ENCODE data around the gene RBMS3. TPM values are rescaled to one million over a fixed set of nuclear protein-coding genes. Genes with fewer than 3 reads are reported as not detected.

Gene RBMS3
- total and polyA plus RNA-seq, 2 of the 8 experiments (the other 6 are each of a cell fraction or from before 2014, with no cell fraction given): 3.7 to 6.9 TPM

DNA sequence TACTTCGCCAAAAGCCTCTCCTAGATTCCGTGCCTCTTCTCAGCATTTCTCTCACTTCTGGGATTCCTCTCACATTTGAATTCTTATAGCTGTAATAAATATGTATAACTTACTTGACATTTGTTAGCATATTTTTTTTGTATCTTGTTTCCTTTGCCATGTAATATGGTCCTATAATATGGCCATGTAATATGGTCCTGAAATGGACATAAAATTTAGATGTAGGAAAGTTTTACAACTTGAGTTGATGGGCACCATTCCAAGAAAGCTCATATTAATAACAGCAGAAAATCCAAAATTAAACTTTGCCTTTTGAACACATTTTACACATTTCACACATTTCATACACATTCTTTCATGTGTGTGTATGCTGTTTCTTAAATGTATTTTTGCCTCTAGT, 480.6 kb downstream of the RBMS3 start:
- POLR2A ChIA-PET (ENCODE audit: partially characterized antibody): no interaction called here
- Histone ChIP-seq H3K9me3 (ENCODE audit: insufficient read depth in 2 of 2, low read depth in 1 of 2, low read length in 1 of 2) (no peaks in the 10 kb centered on the region), H3K36me3 (ENCODE audit: control insufficient read depth in 2 of 4, insufficient read depth in 4 of 4, low read length in 3 of 4) (no peaks in the 10 kb centered on the region; a peak in 1 of 8 replicates), H3K4me1 (replicated peaks in 1 of 4; ENCODE audit: control insufficient read depth in 3 of 4, insufficient read depth in 4 of 4, low read length in 3 of 4) (peaks cover 0 to 4% (median 2%) of the 10 kb centered on the region in 4 experiments; a peak in 3 of 7 replicates), H4K8ac (ENCODE audit: extremely low read depth, insufficient read depth, low read length) (no peak overlapping the region), H2AK5ac (ENCODE audit: low read depth, low read length) (no peak overlapping the region), H3K4ac (replicated peaks; ENCODE audit: insufficient read length, low read depth, low read length) (no peak overlapping the region), H2BK5ac (ENCODE audit: low read depth, low read length) (no peak overlapping the region), H3K4me3 (ENCODE audit: extremely low read depth in 1 of 4, insufficient read depth in 2 of 4, low read depth in 3 of 4, low read length in 4 of 4) (no peak overlapping the region), H2BK12ac (ENCODE audit: low read depth, low read length) (no peak overlapping the region), H3K23ac (ENCODE audit: insufficient read length) (no peak overlapping the region), H4K91ac (replicated peaks; ENCODE audit: insufficient read length, low read length) (no peak overlapping the region), H3K79me2 (ENCODE audit: control insufficient read depth in 1 of 2, insufficient read depth in 2 of 2, low read length in 2 of 2) (no peaks in the 10 kb centered on the region), H3K27ac (ENCODE audit: low read depth, low read length) (no peak overlapping the region), H4K5ac (ENCODE audit: insufficient read length, low read depth, low read length) (no peak overlapping the region), H2AFZ (ENCODE audit: low read length) (no peak overlapping the region), H3K14ac (ENCODE audit: insufficient read length) (no peak overlapping the region), H3K18ac (ENCODE audit: extremely low read depth, low read length) (no peak overlapping the region), H3K27me3 (replicated peaks in 1 of 4; ENCODE audit: control insufficient read depth in 3 of 4, extremely low read depth in 1 of 4, insufficient read depth in 3 of 4, low read length in 3 of 4) (no peaks in the 10 kb centered on the region), H3K79me1 (ENCODE audit: low read depth, low read length) (no peaks in the 10 kb centered on the region), H4K20me1 (replicated peaks in 1 of 2; ENCODE audit: control insufficient read depth in 1 of 2, insufficient read depth in 2 of 2, low read length in 2 of 2) (no peaks in the 10 kb centered on the region), H2BK15ac (ENCODE audit: low read length) (no peak overlapping the region), H3K4me2 (ENCODE audit: insufficient read depth in 1 of 2, low read depth in 2 of 2, low read length in 2 of 2) (no peak overlapping the region), H3K23me2 (ENCODE audit: low read depth, low read length) (no peaks in the 10 kb centered on the region; the same call in 1 of the 2 replicates), H2BK20ac (ENCODE audit: low read length) (no peak overlapping the region), H3K9ac (replicated peaks in 1 of 4; ENCODE audit: extremely low read depth in 1 of 4, low read depth in 3 of 4, low read length in 3 of 4) (no peak overlapping the region), H2BK120ac (replicated peaks; ENCODE audit: low read depth, low read length) (no peak overlapping the region), H3K56ac (replicated peaks; ENCODE audit: insufficient read length, low read depth, low read length) (no peak overlapping the region)
- no peak for DNase-seq (ENCODE audit: low read depth in 1 of 2, low spot score in 2 of 2)
- no peak for FAIRE-seq
- CTCF ChIA-PET (ENCODE audit: partially characterized antibody): interaction anchor here (0.9 kb wide), 1 partner anchor 10 kb away, joined by 3 read pairs; no protein-coding TSS in a partner anchor
- WGBS, 2 experiments (ENCODE audit: extremely low coverage in 1 of 2, insufficient coverage in 1 of 2, insufficient read length in 1 of 2, insufficient replicate concordance in 2 of 2, low coverage in 1 of 2, low lambda C conversion rate in 2 of 2, missing lambda C conversion rate in 1 of 2): 86% methylated on average over 2 of the region's 2 CpGs; no CpG with 5 or more reads in 1 of the 2 experiments
- TF ChIP-seq RFX5 (IDR thresholded peaks at IDR 0.05; ENCODE audit: borderline replicate concordance, low read depth, low read length) (no peak), SP1 (IDR thresholded peaks at IDR 0.05; ENCODE audit: low read depth, low read length) (no peak), CEBPB (IDR thresholded peaks at IDR 0.05; ENCODE audit: low read depth, low read length) (no peak), EP300 (IDR thresholded peaks at IDR 0.05; ENCODE audit: borderline replicate concordance in 1 of 2, low read depth in 2 of 2, low read length in 2 of 2) (no peak), SIRT6 (IDR thresholded peaks at IDR 0.05; ENCODE audit: low read length) (no peak), CHD1 (IDR thresholded peaks at IDR 0.05; ENCODE audit: low read depth, low read length) (no peak), SRF (IDR thresholded peaks at IDR 0.05; ENCODE audit: low read depth, low read length) (no peak), TEAD4 (IDR thresholded peaks at IDR 0.05; ENCODE audit: low read depth, low read length) (no peak), JUND (IDR thresholded peaks at IDR 0.05; ENCODE audit: low read length) (no peak), POLR2A (IDR thresholded peaks at IDR 0.05; ENCODE audit: control extremely low read depth in 1 of 2, low read depth in 2 of 2, low read length in 2 of 2) (no peak), JUN (IDR thresholded peaks at IDR 0.05; ENCODE audit: low read depth, low read length) (no peak), PHF8 (conservative IDR thresholded peaks at IDR 0.05; ENCODE audit: low read depth, low read length) (no peak), MAFK (IDR thresholded peaks at IDR 0.05; ENCODE audit: low read depth, low read length) (no peak)
- TF ChIP-seq, protein P1, sequence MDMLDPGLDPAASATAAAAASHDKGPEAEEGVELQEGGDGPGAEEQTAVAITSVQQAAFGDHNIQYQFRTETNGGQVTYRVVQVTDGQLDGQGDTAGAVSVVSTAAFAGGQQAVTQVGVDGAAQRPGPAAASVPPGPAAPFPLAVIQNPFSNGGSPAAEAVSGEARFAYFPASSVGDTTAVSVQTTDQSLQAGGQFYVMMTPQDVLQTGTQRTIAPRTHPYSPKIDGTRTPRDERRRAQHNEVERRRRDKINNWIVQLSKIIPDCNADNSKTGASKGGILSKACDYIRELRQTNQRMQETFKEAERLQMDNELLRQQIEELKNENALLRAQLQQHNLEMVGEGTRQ (IDR thresholded peaks at IDR 0.05; ENCODE audit: low read length): no peak
- TF ChIP-seq, protein P2, sequence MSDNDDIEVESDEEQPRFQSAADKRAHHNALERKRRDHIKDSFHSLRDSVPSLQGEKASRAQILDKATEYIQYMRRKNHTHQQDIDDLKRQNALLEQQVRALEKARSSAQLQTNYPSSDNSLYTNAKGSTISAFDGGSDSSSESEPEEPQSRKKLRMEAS (IDR thresholded peaks at IDR 0.05): no peak
